ENCODE data around the gene NSUN4. TPM values are rescaled to one million over a fixed set of nuclear protein-coding genes. Genes with fewer than 3 reads are reported as not detected.
"Not testable (repeated sequence)": the region's sequence is repeated elsewhere in the genome, so short reads cannot be mapped to it uniquely, and the experiment has no call there.

The NSUN4 gene
- total RNA-seq, 1 donor from 2014 or later = 32.7 TPM

DNA sequence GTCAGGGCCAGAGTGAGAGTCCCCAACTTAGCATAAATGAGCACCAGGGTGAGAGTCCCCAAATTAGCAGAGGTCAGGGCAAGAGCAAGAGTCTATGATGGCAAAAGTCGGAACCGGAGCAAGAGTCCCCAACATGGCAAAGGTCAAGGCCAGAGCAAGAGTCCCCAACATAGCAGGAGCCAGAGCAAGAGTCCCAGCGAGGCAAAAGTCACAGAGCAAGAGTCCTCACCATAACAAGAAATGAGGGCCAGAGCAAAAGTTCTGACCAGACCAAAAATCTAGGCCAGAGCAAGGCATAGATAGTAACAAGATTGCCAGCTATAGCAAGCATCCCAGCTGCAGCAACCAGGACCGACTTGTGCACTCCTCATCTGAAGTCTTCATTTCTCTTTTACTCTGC lies 3.1 kb downstream of the NSUN4 start:
- peaks cover 16% of the 10 kb centered on the region for H3K36me3 Mint-ChIP-seq (ENCODE audit: low read depth)
- no peaks in the 10 kb centered on the region for H3K9me3 Mint-ChIP-seq
- H3K27me3 Mint-ChIP-seq (ENCODE audit: low read depth) = no peaks in the 10 kb centered on the region
- no peak for DNase-seq (ENCODE audit: low read depth, low spot score)
- peak overlapping the region; percentile 97 for H3K4me3 Mint-ChIP-seq
- H3K4me1 Mint-ChIP-seq = peaks cover 46% of the 10 kb centered on the region
- TF ChIP-seq CTCF (conservative IDR thresholded peaks at IDR 0.05) = no peak
- H3K27ac Mint-ChIP-seq (ENCODE audit: unreplicated experiment) = no peak overlapping the region

DNA sequence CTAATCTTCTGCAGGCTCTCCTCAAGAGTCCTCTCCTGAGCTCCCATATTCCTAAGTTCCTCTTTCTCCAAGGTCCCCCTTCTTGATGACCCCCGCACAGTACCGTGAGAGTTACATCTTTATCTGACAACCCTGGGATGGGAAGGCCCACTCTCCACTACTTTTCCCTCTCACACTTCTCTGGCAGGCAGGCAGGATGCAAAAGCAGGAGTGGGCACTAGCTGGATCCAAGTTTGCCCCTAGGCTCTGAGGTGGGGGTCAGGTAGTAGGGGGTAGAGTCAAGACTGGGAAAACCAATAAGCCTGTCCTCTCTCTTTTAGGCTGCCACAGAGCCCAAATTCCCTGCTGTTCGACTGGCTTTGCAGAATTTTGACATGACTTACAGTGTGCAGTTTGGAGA lies 3.9 kb downstream of the NSUN4 start:
- no peak for DNase-seq (ENCODE audit: low read depth, low spot score)
- no peaks in the 10 kb centered on the region for H3K27me3 Mint-ChIP-seq (ENCODE audit: low read depth)
- peak overlapping the region; percentile 68 for H3K4me3 Mint-ChIP-seq
- no peaks in the 10 kb centered on the region for H3K9me3 Mint-ChIP-seq
- H3K4me1 Mint-ChIP-seq = peaks cover 41% of the 10 kb centered on the region
- TF ChIP-seq CTCF (conservative IDR thresholded peaks at IDR 0.05) = no peak
- no peak overlapping the region for H3K27ac Mint-ChIP-seq (ENCODE audit: unreplicated experiment)
- H3K36me3 Mint-ChIP-seq (ENCODE audit: low read depth) = peaks cover 18% of the 10 kb centered on the region

DNA sequence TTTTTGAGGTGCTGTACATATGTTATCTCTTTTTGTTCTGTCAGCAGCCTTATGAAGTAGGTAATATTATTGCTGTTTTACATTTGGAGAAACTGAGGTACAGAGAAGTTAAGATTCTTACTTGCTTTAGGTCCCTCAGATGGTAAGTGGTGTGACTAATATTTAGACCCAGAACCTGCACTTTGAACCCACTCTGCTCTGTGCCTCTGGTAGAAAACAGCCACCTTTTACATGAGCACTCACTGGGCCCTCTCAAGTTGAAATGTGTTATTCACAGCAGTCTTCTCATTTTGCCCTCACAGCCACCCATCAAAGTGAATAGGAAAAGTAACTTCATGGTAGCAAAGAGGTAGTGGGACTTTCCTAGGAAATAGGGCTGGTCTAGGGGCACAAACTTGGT lies 4.7 kb downstream of the NSUN4 start:
- TF ChIP-seq CTCF (conservative IDR thresholded peaks at IDR 0.05) = no peak
- no peak overlapping the region for H3K27ac Mint-ChIP-seq (ENCODE audit: unreplicated experiment)
- no peaks in the 10 kb centered on the region for H3K9me3 Mint-ChIP-seq
- peaks cover 22% of the 10 kb centered on the region for H3K36me3 Mint-ChIP-seq (ENCODE audit: low read depth)
- peak overlapping the region; percentile 41 for H3K4me3 Mint-ChIP-seq
- no peaks in the 10 kb centered on the region for H3K27me3 Mint-ChIP-seq (ENCODE audit: low read depth)
- peaks cover 37% of the 10 kb centered on the region for H3K4me1 Mint-ChIP-seq
- no peak for DNase-seq (ENCODE audit: low read depth, low spot score)

DNA sequence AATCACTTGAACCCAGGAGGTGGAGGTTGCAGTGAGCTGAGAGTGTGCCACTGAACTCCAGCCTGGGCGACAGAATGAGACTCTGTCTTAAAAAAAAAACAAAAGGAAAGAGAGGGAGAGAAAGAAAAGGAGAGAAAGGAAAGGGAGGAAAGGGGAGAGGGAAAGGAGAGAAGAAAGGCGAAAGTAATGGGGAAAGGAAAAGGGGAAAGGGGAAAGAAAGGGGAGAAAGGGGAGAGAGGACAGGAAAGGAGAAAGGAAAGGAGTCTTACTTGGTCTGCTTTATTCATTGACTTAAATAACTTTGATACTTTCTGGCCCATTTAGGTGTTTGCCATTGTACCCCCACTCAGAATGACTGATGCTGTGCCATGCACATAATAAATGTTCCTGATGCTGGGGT lies 11.8 kb downstream of the NSUN4 start:
- no peak for DNase-seq (ENCODE audit: low read depth, low spot score)
- TF ChIP-seq CTCF (conservative IDR thresholded peaks at IDR 0.05) = no peak
- no peak overlapping the region for H3K27ac Mint-ChIP-seq (ENCODE audit: unreplicated experiment)
- H3K4me1 Mint-ChIP-seq = peaks cover 5% of the 10 kb centered on the region
- H3K36me3 Mint-ChIP-seq (ENCODE audit: low read depth) = peaks cover 19% of the 10 kb centered on the region
- H3K27me3 Mint-ChIP-seq (ENCODE audit: low read depth) = no peaks in the 10 kb centered on the region
- no peaks in the 10 kb centered on the region for H3K9me3 Mint-ChIP-seq
- H3K4me3 Mint-ChIP-seq = no peak overlapping the region

GRCh38 chr1:46355920-46356319 lies 15.3 kb downstream of the NSUN4 start:
- DNase-seq (ENCODE audit: low read depth, low spot score); H3K27ac Mint-ChIP-seq (ENCODE audit: unreplicated experiment); H3K9me3 Mint-ChIP-seq; H3K27me3 Mint-ChIP-seq (ENCODE audit: low read depth); H3K36me3 Mint-ChIP-seq (ENCODE audit: low read depth); H3K4me3 Mint-ChIP-seq; H3K4me1 Mint-ChIP-seq: not testable (repeated sequence)

DNA sequence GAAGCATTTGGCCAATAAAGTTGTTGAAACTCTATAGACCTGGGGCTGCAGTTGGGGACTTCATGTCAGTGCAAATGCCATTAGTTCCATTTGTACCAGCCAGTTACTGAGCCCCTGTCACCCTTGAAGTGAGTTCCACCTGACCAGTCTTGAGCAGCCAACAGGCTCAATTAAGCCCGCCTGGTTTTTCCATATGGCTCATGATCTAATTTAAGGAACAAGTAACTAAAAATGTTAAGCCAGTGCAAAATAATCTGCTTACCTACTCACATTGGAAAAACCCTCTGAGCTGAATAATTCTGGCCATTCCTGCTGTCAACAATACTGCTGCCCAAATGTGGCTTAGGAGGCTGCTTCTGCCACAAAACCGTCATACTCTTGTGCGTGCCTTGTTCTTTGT lies 21.6 kb downstream of the NSUN4 start:
- Mint-ChIP-seq H3K4me3 (no peak overlapping the region), H3K9me3 (no peaks in the 10 kb centered on the region), H3K36me3 (ENCODE audit: low read depth) (peaks cover 6% of the 10 kb centered on the region), H3K27me3 (ENCODE audit: low read depth) (no peaks in the 10 kb centered on the region), H3K4me1 (no peaks in the 10 kb centered on the region), H3K27ac (ENCODE audit: unreplicated experiment) (peak overlapping the region; percentile 8)
- DNase-seq (ENCODE audit: low read depth, low spot score) = no peak
- no peak for TF ChIP-seq CTCF (conservative IDR thresholded peaks at IDR 0.05)

All from neural crest cell (in vitro differentiated cells).